ENCODE data around the gene PRPF18.

GRCh38 chr10:13637894-13638293, 51.1 kb downstream of the PRPF18 start:
- TF ChIP-seq POLR2A (IDR thresholded peaks at IDR 0.05): no peak
- TF ChIP-seq, protein P1, sequence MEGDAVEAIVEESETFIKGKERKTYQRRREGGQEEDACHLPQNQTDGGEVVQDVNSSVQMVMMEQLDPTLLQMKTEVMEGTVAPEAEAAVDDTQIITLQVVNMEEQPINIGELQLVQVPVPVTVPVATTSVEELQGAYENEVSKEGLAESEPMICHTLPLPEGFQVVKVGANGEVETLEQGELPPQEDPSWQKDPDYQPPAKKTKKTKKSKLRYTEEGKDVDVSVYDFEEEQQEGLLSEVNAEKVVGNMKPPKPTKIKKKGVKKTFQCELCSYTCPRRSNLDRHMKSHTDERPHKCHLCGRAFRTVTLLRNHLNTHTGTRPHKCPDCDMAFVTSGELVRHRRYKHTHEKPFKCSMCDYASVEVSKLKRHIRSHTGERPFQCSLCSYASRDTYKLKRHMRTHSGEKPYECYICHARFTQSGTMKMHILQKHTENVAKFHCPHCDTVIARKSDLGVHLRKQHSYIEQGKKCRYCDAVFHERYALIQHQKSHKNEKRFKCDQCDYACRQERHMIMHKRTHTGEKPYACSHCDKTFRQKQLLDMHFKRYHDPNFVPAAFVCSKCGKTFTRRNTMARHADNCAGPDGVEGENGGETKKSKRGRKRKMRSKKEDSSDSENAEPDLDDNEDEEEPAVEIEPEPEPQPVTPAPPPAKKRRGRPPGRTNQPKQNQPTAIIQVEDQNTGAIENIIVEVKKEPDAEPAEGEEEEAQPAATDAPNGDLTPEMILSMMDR (IDR thresholded peaks at IDR 0.05): no peak

Measured in vagina (tissue), 2 donors.